Fibroblast of pulmonary artery (primary cell): ENCODE measurements around the gene NUP188.

ENCODE experiments used
- DNase-seq: peaks from one replicate; pipeline ENCODE4 v3.0.0-alpha.2; 2010; ENCODE audit warnings: low read depth
- H3K4me3 ChIP-seq: replicated peaks from 2 replicates; pipeline ENCODE4 v1.5.1; 2011; ENCODE audit warnings: low read depth, mild to moderate bottlenecking, control low read depth, low read length, moderate library complexity
- TF ChIP-seq, protein P1 (sequence below): IDR thresholded peaks from 2 replicates; pipeline ENCODE4 v1.5.1; 2011; ENCODE audit warnings: mild to moderate bottlenecking, control low read depth, low read length, inconsistent platforms; ENCODE audit errors: missing control alignments

The NUP188 gene

DNA sequence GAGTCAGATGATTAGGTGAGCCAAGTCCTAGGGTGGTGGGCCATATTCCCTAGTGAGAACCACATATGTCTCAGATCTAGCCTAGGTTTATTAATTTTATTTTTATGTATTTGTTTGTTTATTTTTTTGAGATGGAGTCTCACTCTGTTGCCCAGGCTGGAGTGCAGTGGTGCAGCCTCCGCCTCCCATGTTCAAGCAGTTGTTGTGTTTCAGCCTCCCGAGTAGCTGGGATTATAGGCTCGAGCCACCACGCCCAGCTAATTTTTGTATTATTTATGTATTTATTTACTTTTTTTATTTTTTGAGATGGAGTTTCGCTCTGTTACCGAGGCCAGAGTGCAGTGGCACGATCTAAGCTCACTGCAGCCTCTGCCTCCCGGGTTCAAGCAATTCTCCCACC, 36.0 kb downstream of the NUP188 start:
- TF ChIP-seq, protein P1, sequence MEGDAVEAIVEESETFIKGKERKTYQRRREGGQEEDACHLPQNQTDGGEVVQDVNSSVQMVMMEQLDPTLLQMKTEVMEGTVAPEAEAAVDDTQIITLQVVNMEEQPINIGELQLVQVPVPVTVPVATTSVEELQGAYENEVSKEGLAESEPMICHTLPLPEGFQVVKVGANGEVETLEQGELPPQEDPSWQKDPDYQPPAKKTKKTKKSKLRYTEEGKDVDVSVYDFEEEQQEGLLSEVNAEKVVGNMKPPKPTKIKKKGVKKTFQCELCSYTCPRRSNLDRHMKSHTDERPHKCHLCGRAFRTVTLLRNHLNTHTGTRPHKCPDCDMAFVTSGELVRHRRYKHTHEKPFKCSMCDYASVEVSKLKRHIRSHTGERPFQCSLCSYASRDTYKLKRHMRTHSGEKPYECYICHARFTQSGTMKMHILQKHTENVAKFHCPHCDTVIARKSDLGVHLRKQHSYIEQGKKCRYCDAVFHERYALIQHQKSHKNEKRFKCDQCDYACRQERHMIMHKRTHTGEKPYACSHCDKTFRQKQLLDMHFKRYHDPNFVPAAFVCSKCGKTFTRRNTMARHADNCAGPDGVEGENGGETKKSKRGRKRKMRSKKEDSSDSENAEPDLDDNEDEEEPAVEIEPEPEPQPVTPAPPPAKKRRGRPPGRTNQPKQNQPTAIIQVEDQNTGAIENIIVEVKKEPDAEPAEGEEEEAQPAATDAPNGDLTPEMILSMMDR: no peak
- H3K4me3 ChIP-seq: no peak overlapping the region
- no peak for DNase-seq

DNA sequence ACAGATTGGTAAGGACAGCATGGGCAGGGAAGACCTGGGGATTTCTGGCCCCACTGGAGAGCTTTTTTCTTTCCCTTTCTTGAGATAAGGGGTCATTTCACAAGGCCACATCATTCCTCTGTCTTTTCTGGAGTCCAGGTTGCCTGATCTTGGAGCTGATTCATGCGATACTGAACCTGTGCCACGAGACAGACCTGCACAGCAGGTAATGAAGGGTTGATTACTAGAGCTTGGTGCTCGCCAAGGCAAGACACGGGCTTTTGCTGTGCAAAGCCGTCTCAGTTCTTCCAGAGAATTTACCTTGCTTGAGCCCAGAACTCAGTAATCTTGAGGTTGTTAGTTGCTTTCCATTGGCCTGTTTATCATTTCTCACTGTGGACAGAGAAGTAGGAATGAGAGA, 39.2 kb downstream of the NUP188 start:
- TF ChIP-seq, protein P1: no peak
- DNase-seq: no peak
- no peak overlapping the region for H3K4me3 ChIP-seq

DNA sequence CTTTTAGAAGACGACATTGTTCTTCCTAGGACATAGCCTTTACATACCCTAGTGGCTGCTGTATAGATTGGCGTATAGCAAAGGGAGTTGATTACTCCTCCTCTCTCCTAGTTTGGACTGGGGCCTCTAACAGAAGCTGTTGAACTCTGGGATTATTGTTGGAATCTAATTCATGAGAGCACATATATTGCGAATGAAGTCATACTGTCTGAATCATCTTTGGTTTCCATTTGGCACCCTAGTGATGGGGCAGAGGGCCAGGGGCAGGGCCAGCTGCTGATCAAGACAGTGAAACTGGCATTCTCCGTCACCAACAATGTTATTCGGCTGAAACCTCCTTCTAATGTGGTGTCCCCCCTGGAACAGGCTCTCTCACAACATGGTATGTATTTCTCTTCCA, 40.3 kb downstream of the NUP188 start:
- no peak overlapping the region for H3K4me3 ChIP-seq
- TF ChIP-seq, protein P1: no peak
- DNase-seq: peak; percentile 65

DNA sequence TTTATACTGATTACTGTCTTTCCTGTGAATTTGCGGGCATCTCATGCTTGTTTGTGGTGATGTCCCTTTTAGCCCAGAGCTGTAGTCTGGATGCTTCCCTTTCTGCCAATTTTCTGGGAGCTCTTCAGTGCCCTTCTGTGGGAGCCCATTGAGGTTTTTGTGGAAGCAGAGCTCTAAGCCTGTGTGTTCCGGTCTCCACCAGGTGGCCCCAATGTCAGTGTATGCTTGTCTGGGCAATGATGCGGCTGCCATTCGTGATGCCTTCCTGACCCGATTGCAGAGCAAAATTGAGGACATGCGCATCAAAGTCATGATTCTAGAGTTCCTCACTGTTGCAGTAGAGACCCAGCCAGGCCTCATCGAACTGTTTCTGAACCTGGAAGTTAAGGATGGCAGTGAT, 45.5 kb downstream of the NUP188 start:
- TF ChIP-seq, protein P1: peak; percentile 29
- no peak overlapping the region for H3K4me3 ChIP-seq
- peak; percentile 24 for DNase-seq

DNA sequence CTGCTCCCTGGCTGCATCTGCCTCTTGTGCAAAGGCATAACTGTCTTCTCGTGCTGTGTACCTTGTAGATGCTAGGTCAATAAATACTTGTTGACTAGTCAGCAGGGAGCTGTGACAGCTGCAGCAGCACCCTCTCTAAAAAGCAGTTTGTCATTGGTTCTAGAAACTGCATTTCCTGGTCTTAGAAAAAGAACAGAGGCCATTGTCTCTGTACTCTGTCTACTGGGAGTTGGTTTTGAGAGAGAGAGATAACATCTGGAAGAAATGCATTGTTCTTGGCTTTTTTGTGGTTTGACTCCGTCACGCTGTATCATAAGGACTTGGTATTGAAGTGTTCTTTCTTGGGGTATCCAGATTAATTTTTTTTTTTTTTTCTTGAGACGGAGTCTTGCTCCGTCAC, 48.3 kb downstream of the NUP188 start:
- TF ChIP-seq, protein P1: no peak

DNA sequence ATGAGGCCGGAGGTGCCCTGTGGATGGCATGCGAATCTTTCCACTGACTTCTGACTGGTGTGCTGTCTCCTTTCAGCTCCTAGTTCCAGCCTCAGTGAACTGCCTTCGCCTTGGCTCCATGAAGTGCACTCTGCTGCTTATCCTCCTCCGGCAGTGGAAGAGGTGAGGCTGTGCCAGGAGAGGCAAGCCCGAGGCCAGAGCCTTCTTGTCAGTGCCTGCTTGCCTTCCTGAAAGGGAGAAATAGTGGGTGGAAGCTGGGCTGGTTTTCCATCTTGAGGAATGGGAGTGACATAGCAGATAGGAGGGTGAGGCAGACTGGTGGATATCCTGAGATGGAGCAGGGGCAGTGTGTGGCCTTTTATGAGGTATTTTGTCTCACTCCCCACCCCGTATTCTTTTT, 51.0 kb downstream of the NUP188 start:
- TF ChIP-seq, protein P1: no peak
- DNase-seq: no peak

More for the DNA sequence above, 48.3 kb downstream of the NUP188 start:
- no peak overlapping the region for H3K4me3 ChIP-seq
- DNase-seq: peak; percentile 95

DNA sequence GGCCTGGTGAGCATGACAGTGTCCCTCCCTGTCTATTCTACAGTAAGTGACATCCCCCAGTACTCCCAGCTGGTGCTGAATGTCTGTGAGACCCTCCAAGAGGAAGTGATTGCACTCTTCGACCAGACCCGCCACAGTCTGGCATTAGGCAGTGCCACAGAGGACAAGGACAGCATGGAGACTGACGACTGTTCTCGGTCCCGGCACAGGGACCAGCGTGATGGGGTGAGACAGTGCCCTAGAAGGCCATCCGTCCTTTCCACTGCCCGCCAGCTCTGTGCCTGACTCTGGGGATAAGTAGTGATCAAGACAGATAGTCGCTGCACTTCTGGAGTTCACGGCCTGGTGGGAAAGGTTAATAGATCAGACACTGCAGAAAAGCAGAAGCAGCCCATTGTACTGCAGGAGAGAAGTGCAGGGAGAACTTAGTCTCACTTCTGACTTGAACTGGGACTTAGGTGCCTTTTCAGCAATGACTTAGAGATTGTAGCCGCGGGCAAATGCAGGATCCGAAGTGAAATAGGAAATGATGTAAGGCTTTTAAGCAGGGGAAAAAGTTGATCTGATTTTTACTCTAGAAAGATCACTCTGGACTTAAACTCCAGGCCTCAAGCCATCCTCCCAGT, 52.2 kb downstream of the NUP188 start:
- no peak for DNase-seq
- TF ChIP-seq, protein P1: no peak
- H3K4me3 ChIP-seq: no peak overlapping the region

More for the DNA sequence above, 51.0 kb downstream of the NUP188 start:
- no peak overlapping the region for H3K4me3 ChIP-seq
